Neural cell (in vitro differentiated cells): ENCODE results near the gene ACACA. TPM values are rescaled to one million over a fixed set of nuclear protein-coding genes. Genes with fewer than 3 reads are reported as not detected.

Source experiments
- H2AFZ ChIP-seq: fragments of 200-600, 300-800 bp; sonication (generic), shearing (Covaris generic); 2 replicates; pipeline ENCODE4 v1.6.0; 2014; ENCODE audit warnings: low read depth, mild to moderate bottlenecking, antibody characterized with exemption, low read length, moderate library complexity
- H3F3A ChIP-seq: fragments of 200-600 bp; shearing (Covaris generic); 2 replicates; pipeline ENCODE4 v1.6.1; 2016; ENCODE audit warnings: mild to moderate bottlenecking, moderate library complexity, mixed read lengths, antibody characterized with exemption, low read length; ENCODE audit not compliant: insufficient read depth, poor library complexity, severe bottlenecking
- H3K27ac ChIP-seq: fragments of 200-600, 300-800 bp; sonication (generic), shearing (Covaris generic); 2 replicates; pipeline ENCODE4 v1.5.1; 2014; ENCODE audit warnings: mild to moderate bottlenecking, low read length, moderate library complexity
- H3K27me3 ChIP-seq: fragments of 300-800, 200-600 bp; sonication (generic), shearing (Covaris generic); 2 replicates; pipeline ENCODE4 v1.6.0; 2014; ENCODE audit warnings: mild to moderate bottlenecking, low read depth, low read length, moderate library complexity; ENCODE audit not compliant: insufficient read depth
- H3K36me3 ChIP-seq: fragments of 300-800, 200-600 bp; sonication (generic), shearing (Covaris generic); 2 replicates; pipeline ENCODE4 v1.5.1; 2014; ENCODE audit warnings: mild to moderate bottlenecking, antibody characterized with exemption, low read length, moderate library complexity; ENCODE audit not compliant: insufficient read depth
- H3K4me2 ChIP-seq: fragments of 300-800, 200-600 bp; sonication (generic), shearing (Covaris generic); 2 replicates; pipeline ENCODE4 v1.6.0; 2014; ENCODE audit warnings: mild to moderate bottlenecking, low read length
- H3K4me3 ChIP-seq: fragments of 300-800, 200-600 bp; sonication (generic), shearing (Covaris generic); 2 replicates; pipeline ENCODE4 v1.5.1; 2014; ENCODE audit warnings: mild to moderate bottlenecking, low read length, moderate library complexity
- H3K79me2 ChIP-seq: fragments of 200-600 bp; shearing (Covaris generic); replicated peaks from 2 replicates; pipeline ENCODE4 v1.6.0; 2014; ENCODE audit warnings: mild to moderate bottlenecking, low read length, moderate library complexity; ENCODE audit not compliant: insufficient read depth
- H3K9ac ChIP-seq: fragments of 300-800, 200-600 bp; sonication (generic), shearing (Covaris generic); 2 replicates; pipeline ENCODE4 v1.6.1; 2016; ENCODE audit warnings: mild to moderate bottlenecking, low read length, mixed read lengths
- H3K9me2 ChIP-seq: fragments of 200-600 bp; shearing (Covaris generic); 2 replicates; pipeline ENCODE4 v1.6.1; 2016; ENCODE audit warnings: mild to moderate bottlenecking, low read length, mixed read lengths; ENCODE audit not compliant: insufficient read depth
- H3K9me3 ChIP-seq: fragments of 200-600, 300-800 bp; sonication (generic), shearing (Covaris generic); 2 replicates; pipeline ENCODE4 v1.6.1; 2016; ENCODE audit warnings: mild to moderate bottlenecking, mixed run types, low read length, moderate library complexity, mixed read lengths
- H4K20me1 ChIP-seq: fragments of 200-600 bp; shearing (Covaris generic); 2 replicates; pipeline ENCODE4 v1.6.1; 2016; ENCODE audit warnings: mild to moderate bottlenecking, mixed run types; ENCODE audit not compliant: insufficient read depth
- EP300 ChIP-seq: fragments of 450-650 bp; conservative IDR thresholded peaks from 2 replicates; pipeline ENCODE4 v1.6.1; 2014; ENCODE audit warnings: antibody characterized with exemption, mild to moderate bottlenecking, moderate library complexity; ENCODE audit not compliant: poor library complexity, severe bottlenecking
- EZH2 ChIP-seq: fragments of 200-600, 300-800 bp; shearing (Covaris generic), sonication (generic); IDR thresholded peaks from 2 replicates; pipeline ENCODE4 v1.6.1; 2014; ENCODE audit warnings: antibody characterized with exemption, low read length, borderline replicate concordance, mild to moderate bottlenecking; ENCODE audit not compliant: insufficient read depth, poor library complexity, severe bottlenecking
- MXI1 ChIP-seq: fragments of 450-650 bp; conservative IDR thresholded peaks from 2 replicates; pipeline ENCODE4 v1.6.1; 2014; ENCODE audit warnings: antibody characterized with exemption, mild to moderate bottlenecking; ENCODE audit not compliant: poor library complexity, severe bottlenecking
- POLR2AphosphoS5 ChIP-seq: IDR thresholded peaks from 2 replicates; pipeline ENCODE4 v1.6.1; 2012
- RAD21 ChIP-seq: fragments of 450-650 bp; conservative IDR thresholded peaks from 2 replicates; pipeline ENCODE4 v1.6.1; 2014; ENCODE audit warnings: antibody characterized with exemption, mild to moderate bottlenecking, moderate library complexity
- SMC3 ChIP-seq: fragments of 450-650 bp; conservative IDR thresholded peaks from 2 replicates; pipeline ENCODE4 v1.6.1; 2014; ENCODE audit warnings: antibody characterized with exemption, mild to moderate bottlenecking, moderate library complexity; ENCODE audit not compliant: poor library complexity
- TAF1 ChIP-seq: IDR thresholded peaks from 2 replicates; pipeline ENCODE4 v1.6.1; 2012; ENCODE audit warnings: low read depth
- polyA plus RNA-seq: library from polyadenylated mRNA; depleted of rRNA; stranded (reverse); fragments of >200 nt; gene quantifications from 2 replicates; pipeline ENCODE4 v1.2.3, GENCODE V29; 2014
- TF ChIP-seq, protein P1 (sequence below): IDR thresholded peaks from 2 replicates; pipeline ENCODE4 v1.6.1; 2012; ENCODE audit warnings: borderline replicate concordance
- TF ChIP-seq, protein P2 (sequence below): fragments of 450-650 bp; IDR thresholded peaks from 2 replicates; pipeline ENCODE4 v1.5.1; 2014; ENCODE audit warnings: antibody characterized with exemption, mild to moderate bottlenecking, moderate library complexity; ENCODE audit not compliant: poor library complexity, severe bottlenecking

The ACACA gene
- polyA plus RNA-seq, 1 donor from 2014 or later = 38.4 TPM

DNA sequence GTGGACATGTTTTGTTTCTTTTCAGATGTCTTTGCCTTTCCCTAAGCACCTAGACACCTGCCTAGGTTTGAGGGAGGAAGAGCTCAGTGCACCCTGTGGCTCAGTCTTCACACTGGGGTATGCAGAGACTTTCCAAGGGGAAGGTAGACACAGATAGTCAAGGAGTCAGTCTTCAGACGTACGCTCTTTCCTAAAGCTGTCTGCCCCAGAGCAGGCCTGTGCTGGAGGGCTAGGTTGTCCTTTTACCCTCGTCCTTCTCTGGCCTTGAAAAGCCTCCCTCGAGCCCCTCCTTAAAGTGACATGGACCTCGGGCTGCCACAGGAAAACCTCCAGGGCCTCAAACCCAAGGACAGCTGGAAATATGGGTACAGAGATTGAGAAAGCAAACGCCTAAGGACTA is 354.2 kb downstream of the ACACA start:
- H3K27me3 ChIP-seq = no peaks in the 10 kb centered on the region
- TF ChIP-seq RAD21 (no peak), EZH2 (no peak), TAF1 (no peak), MXI1 (no peak), EP300 (no peak), SMC3 (no peak)
- TF ChIP-seq, protein P1, sequence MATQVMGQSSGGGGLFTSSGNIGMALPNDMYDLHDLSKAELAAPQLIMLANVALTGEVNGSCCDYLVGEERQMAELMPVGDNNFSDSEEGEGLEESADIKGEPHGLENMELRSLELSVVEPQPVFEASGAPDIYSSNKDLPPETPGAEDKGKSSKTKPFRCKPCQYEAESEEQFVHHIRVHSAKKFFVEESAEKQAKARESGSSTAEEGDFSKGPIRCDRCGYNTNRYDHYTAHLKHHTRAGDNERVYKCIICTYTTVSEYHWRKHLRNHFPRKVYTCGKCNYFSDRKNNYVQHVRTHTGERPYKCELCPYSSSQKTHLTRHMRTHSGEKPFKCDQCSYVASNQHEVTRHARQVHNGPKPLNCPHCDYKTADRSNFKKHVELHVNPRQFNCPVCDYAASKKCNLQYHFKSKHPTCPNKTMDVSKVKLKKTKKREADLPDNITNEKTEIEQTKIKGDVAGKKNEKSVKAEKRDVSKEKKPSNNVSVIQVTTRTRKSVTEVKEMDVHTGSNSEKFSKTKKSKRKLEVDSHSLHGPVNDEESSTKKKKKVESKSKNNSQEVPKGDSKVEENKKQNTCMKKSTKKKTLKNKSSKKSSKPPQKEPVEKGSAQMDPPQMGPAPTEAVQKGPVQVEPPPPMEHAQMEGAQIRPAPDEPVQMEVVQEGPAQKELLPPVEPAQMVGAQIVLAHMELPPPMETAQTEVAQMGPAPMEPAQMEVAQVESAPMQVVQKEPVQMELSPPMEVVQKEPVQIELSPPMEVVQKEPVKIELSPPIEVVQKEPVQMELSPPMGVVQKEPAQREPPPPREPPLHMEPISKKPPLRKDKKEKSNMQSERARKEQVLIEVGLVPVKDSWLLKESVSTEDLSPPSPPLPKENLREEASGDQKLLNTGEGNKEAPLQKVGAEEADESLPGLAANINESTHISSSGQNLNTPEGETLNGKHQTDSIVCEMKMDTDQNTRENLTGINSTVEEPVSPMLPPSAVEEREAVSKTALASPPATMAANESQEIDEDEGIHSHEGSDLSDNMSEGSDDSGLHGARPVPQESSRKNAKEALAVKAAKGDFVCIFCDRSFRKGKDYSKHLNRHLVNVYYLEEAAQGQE = no peak
- TF ChIP-seq, protein P2, sequence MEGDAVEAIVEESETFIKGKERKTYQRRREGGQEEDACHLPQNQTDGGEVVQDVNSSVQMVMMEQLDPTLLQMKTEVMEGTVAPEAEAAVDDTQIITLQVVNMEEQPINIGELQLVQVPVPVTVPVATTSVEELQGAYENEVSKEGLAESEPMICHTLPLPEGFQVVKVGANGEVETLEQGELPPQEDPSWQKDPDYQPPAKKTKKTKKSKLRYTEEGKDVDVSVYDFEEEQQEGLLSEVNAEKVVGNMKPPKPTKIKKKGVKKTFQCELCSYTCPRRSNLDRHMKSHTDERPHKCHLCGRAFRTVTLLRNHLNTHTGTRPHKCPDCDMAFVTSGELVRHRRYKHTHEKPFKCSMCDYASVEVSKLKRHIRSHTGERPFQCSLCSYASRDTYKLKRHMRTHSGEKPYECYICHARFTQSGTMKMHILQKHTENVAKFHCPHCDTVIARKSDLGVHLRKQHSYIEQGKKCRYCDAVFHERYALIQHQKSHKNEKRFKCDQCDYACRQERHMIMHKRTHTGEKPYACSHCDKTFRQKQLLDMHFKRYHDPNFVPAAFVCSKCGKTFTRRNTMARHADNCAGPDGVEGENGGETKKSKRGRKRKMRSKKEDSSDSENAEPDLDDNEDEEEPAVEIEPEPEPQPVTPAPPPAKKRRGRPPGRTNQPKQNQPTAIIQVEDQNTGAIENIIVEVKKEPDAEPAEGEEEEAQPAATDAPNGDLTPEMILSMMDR = no peak
- H3K9me3 ChIP-seq = no peaks in the 10 kb centered on the region
- no peaks in the 10 kb centered on the region for H3K79me2 ChIP-seq
- H3K4me2 ChIP-seq = no peak overlapping the region
- no peaks in the 10 kb centered on the region for H3K9me2 ChIP-seq
- no peak overlapping the region for H3K27ac ChIP-seq
- H3K36me3 ChIP-seq = no peaks in the 10 kb centered on the region
- no peak overlapping the region for H2AFZ ChIP-seq
- H3K9ac ChIP-seq = no peak overlapping the region
- no peaks in the 10 kb centered on the region for H4K20me1 ChIP-seq
- H3F3A ChIP-seq = no peaks in the 10 kb centered on the region
- H3K4me3 ChIP-seq = no peak overlapping the region

DNA sequence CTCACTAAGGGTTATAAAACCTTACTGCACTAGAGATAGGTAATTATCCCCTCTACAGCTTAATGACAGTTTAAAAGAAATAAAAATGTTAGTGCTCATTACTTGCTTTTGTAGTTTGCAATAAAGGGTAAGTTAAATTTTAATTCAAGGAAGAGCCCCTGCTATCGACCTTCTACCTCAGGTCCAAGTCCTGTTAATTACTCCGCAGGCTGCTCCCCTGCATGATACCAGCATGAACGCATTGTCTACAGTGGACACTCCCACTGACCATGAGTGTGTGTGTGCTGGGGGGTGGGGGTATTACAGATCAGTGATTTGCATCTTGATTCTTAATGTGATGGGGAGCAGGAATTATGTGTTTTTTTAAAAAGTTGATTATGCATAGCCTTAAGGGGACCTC is 354.8 kb downstream of the ACACA start:
- Histone ChIP-seq H3K27ac (no peak overlapping the region), H2AFZ (no peak overlapping the region), H3K9me2 (no peaks in the 10 kb centered on the region), H3F3A (no peaks in the 10 kb centered on the region), H4K20me1 (no peaks in the 10 kb centered on the region), H3K9me3 (no peaks in the 10 kb centered on the region), H3K4me3 (no peak overlapping the region), H3K4me2 (no peak overlapping the region), H3K36me3 (no peaks in the 10 kb centered on the region), H3K27me3 (no peaks in the 10 kb centered on the region), H3K9ac (no peak overlapping the region), H3K79me2 (no peaks in the 10 kb centered on the region)
- TF ChIP-seq TAF1 = no peak
- TF ChIP-seq MXI1 = no peak
- no peak for TF ChIP-seq POLR2AphosphoS5
- TF ChIP-seq, protein P1 = no peak
- TF ChIP-seq RAD21 = no peak
- no peak for TF ChIP-seq SMC3
- TF ChIP-seq, protein P2 = no peak
